22Rv1 (cell line): Measurements from ENCODE around the gene LCN10.

Experiments
- CTCF ChIP-seq: fragments of 450-650 bp; IDR thresholded peaks from 2 replicates; pipeline ENCODE4 v1.5.1; 2017; ENCODE audit warnings: mild to moderate bottlenecking
- ZFX ChIP-seq: fragments of 450-650 bp; IDR thresholded peaks from 2 replicates; pipeline ENCODE4 v1.6.1; 2017; ENCODE audit warnings: antibody characterized with exemption, borderline replicate concordance

GRCh38 chr9:136691316-136692184 is 51.2 kb downstream of the LCN10 start:
- no peak for TF ChIP-seq CTCF
- no peak for TF ChIP-seq ZFX
